ENCODE measurements around the gene TEDC2. TPM values are rescaled to one million over a fixed set of nuclear protein-coding genes. Genes with fewer than 3 reads are reported as not detected.

Gene TEDC2
- polyA plus RNA-seq, 2 of the 4 experiments (the other 2 are of a cell fraction): 9.5 to 22.6 TPM

DNA sequence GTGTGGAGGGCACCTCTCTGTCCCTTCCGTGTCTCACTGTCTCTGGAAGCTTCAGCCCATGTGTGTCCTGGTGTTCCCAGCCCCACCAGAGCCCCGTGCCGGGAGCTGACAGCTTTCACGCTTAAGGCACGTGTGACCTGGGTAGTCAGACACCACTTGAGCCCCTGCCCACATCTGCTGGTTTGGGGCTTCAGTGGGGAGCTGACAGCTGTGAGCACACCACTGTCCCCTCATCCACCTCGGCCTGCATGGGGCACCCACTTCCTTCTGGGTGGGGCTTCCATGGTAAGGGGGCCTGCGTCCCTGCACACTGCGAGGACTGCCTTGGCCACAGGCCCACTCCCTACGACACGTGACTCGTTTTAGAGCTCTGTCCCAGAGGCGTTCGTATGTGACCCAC, 2.6 kb upstream of the TEDC2 start (continued):
- TF ChIP-seq HDAC2 (IDR thresholded peaks at IDR 0.05) (no peak), JUN (IDR thresholded peaks at IDR 0.05) (no peak), GATA3 (IDR thresholded peaks at IDR 0.05; ENCODE audit: borderline replicate concordance) (no peak)
- TF ChIP-seq, protein P1, sequence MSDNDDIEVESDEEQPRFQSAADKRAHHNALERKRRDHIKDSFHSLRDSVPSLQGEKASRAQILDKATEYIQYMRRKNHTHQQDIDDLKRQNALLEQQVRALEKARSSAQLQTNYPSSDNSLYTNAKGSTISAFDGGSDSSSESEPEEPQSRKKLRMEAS (IDR thresholded peaks at IDR 0.05): no peak

- ATAC-seq (no peak), FAIRE-seq (no peak), DNase-seq (ENCODE audit: low read depth in 1 of 2, low spot score in 1 of 2) (no peak)
- Histone ChIP-seq H3K4me2 (no peak overlapping the region), H3K9me3 (no peaks in the 10 kb centered on the region), H3K4me3 (no peak overlapping the region), H3K4me1 (peaks cover 11% of the 10 kb centered on the region; the same call in 1 of the 3 replicates), H3K27ac (no peak overlapping the region)
- POLR2A ChIA-PET: no interaction called here
- no peak for TF ChIP-seq BHLHE40 (IDR thresholded peaks at IDR 0.05; ENCODE audit: low read depth, low read length)
- no peak for TF ChIP-seq HOXA7 (CRISPR knock-in tag; IDR thresholded peaks at IDR 0.05)
- TF ChIP-seq EHMT2 (IDR thresholded peaks at IDR 0.05; ENCODE audit: low read depth): no peak
- no peak for TF ChIP-seq ATOH8 (CRISPR knock-in tag; IDR thresholded peaks at IDR 0.05; ENCODE audit: low read depth)
- no peak for TF ChIP-seq RCOR1 (IDR thresholded peaks at IDR 0.05; ENCODE audit: low read depth, low read length)
- TF ChIP-seq JUN (IDR thresholded peaks at IDR 0.05): no peak
- no peak for TF ChIP-seq RARB (CRISPR knock-in tag; IDR thresholded peaks at IDR 0.05)
- TF ChIP-seq JUNB (IDR thresholded peaks at IDR 0.05): no peak
- TF ChIP-seq SMC3 (IDR thresholded peaks at IDR 0.05): no peak
- no peak for TF ChIP-seq MYC (IDR thresholded peaks at IDR 0.05; ENCODE audit: borderline replicate concordance, low read length)
- TF ChIP-seq, protein P2, sequence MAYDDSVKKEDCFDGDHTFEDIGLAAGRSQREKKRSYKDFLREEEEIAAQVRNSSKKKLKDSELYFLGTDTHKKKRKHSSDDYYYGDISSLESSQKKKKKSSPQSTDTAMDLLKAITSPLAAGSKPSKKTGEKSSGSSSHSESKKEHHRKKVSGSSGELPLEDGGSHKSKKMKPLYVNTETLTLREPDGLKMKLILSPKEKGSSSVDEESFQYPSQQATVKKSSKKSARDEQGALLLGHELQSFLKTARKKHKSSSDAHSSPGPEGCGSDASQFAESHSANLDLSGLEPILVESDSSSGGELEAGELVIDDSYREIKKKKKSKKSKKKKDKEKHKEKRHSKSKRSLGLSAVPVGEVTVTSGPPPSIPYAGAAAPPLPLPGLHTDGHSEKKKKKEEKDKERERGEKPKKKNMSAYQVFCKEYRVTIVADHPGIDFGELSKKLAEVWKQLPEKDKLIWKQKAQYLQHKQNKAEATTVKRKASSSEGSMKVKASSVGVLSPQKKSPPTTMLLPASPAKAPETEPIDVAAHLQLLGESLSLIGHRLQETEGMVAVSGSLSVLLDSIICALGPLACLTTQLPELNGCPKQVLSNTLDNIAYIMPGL (CRISPR knock-in tag; IDR thresholded peaks at IDR 0.05; ENCODE audit: borderline replicate concordance): no peak
- TF ChIP-seq TFCP2L1 (CRISPR knock-in tag; IDR thresholded peaks at IDR 0.05): no peak
- WGBS (ENCODE audit: missing lambda C conversion rate): 81% methylated on average over 6 of the region's 7 CpGs
- CTCF ChIA-PET: interaction anchor here (0.9 to 8.5 kb wide), 3 partner anchors 34 to 118 kb away, joined by 3 to 40 read pairs (median 6); partner anchors contain the start of gene ABCA3
These were observed 2.0 kb upstream of the TEDC2 start for GRCh38 chr16:2457946-2458345.

- TF ChIP-seq EHF (CRISPR knock-in tag; IDR thresholded peaks at IDR 0.05): no peak
- TF ChIP-seq, protein P3, sequence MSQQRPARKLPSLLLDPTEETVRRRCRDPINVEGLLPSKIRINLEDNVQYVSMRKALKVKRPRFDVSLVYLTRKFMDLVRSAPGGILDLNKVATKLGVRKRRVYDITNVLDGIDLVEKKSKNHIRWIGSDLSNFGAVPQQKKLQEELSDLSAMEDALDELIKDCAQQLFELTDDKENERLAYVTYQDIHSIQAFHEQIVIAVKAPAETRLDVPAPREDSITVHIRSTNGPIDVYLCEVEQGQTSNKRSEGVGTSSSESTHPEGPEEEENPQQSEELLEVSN (IDR thresholded peaks at IDR 0.05; ENCODE audit: borderline replicate concordance, low read depth): no peak
- no peak for TF ChIP-seq POLR2A (IDR thresholded peaks at IDR 0.05; ENCODE audit: low read length)
- TF ChIP-seq, protein P4, sequence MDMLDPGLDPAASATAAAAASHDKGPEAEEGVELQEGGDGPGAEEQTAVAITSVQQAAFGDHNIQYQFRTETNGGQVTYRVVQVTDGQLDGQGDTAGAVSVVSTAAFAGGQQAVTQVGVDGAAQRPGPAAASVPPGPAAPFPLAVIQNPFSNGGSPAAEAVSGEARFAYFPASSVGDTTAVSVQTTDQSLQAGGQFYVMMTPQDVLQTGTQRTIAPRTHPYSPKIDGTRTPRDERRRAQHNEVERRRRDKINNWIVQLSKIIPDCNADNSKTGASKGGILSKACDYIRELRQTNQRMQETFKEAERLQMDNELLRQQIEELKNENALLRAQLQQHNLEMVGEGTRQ (IDR thresholded peaks at IDR 0.05): 0 out of 2 replicates have a peak, but pooled peaks have one; percentile 14
- TF ChIP-seq MAFK (IDR thresholded peaks at IDR 0.05; ENCODE audit: partially characterized antibody): peak; percentile 78
- TF ChIP-seq TFCP2L1 (CRISPR knock-in tag; IDR thresholded peaks at IDR 0.05): no peak
- TF ChIP-seq TP53 (CRISPR knock-in tag; IDR thresholded peaks at IDR 0.05): no peak
- Histone ChIP-seq H3K4me1 (peaks cover 11% of the 10 kb centered on the region; the same call in 1 of the 3 replicates), H3K9me3 (no peaks in the 10 kb centered on the region), H3K27ac (peak overlapping the region; percentile 72 to 92), H3K4me3 (peak overlapping the region; percentile 52), H3K4me2 (peak overlapping the region; percentile 86)
- no peak for DNase-seq (ENCODE audit: low read depth in 1 of 2, low spot score in 1 of 2)
- no peak for FAIRE-seq
- POLR2A ChIA-PET: interaction anchor here (0.5 to 1.7 kb wide), 4 partner anchors 15 to 304 kb away, joined by 3 to 5 read pairs (median 4); partner anchors contain the start of genes TBC1D24 and TRAF7
- 49% methylated on average over 13 of the region's 18 CpGs for WGBS (ENCODE audit: missing lambda C conversion rate)
- CTCF ChIA-PET: interaction anchor here (1.0 to 8.5 kb wide), 6 partner anchors 10 to 42 kb away, joined by 3 to 40 read pairs (median 4); no protein-coding TSS in a partner anchor
- peak in 1 of 2 experiments; percentile 1; a peak in 2 of 6 replicates for ATAC-seq
These were observed 842 bp upstream of the TEDC2 start for GRCh38 chr16:2458887-2459646.
